PC-9 (cell line): ENCODE results near the gene FASN. TPM values are rescaled to one million over a fixed set of nuclear protein-coding genes. Genes with fewer than 3 reads are reported as not detected.

Source experiments
- BruUV-seq: library from RNA; stranded (reverse); fragments of 400-500 nt; replicated peaks from 2 replicates; lab custom pipeline; 2021; lab: Mats Ljungman, UMichigan
- CTCF ChIA-PET: fragments of 300-600 bp; sonication (Branson Sonifier 250); formaldehyde crosslinking; loops from one replicate; lab custom pipeline; 2022; ENCODE audit warnings: antibody characterized with exemption; lab: Charles Lee
- POLR2A ChIA-PET: fragments of 300-600 bp; sonication (Branson Sonifier 250); formaldehyde crosslinking; loops from one replicate; lab custom pipeline; 2022; ENCODE audit warnings: antibody characterized with exemption; ENCODE audit not compliant: unreplicated experiment; lab: Charles Lee
- DNase-seq, 2 experiments: peaks; one replicate each; pipeline versions ENCODE4 v3.0.0 to v3.0.0-alpha.2; 2015 to 2022; ENCODE audit warnings: mixed read lengths in 1 of 2
- H2AFZ ChIP-seq: fragments of 200-600 bp; sonication (generic); 2 replicates; pipeline ENCODE4 v1.8.1; 2017; ENCODE audit warnings: antibody characterized with exemption
- H3F3A ChIP-seq: fragments of 200-600 bp; sonication (generic); 2 replicates; pipeline ENCODE4 v1.8.1; 2017; ENCODE audit warnings: antibody characterized with exemption, mild to moderate bottlenecking, low read depth; ENCODE audit not compliant: insufficient read depth
- H3K27ac ChIP-seq: fragments of 200-600 bp; sonication (generic); 2 replicates; pipeline ENCODE4 v1.6.1; 2016; ENCODE audit warnings: mixed run types
- H3K27me3 ChIP-seq: fragments of 200-600 bp; sonication (generic); 2 replicates; pipeline ENCODE4 v1.6.1; 2016; ENCODE audit warnings: low read depth, mixed run types; ENCODE audit not compliant: insufficient read depth
- H3K36me3 ChIP-seq: fragments of 200-600 bp; sonication (generic); 2 replicates; pipeline ENCODE4 v1.6.1; 2016; ENCODE audit warnings: low read depth, mixed run types
- H3K4me1 ChIP-seq: fragments of 200-600 bp; sonication (generic); replicated peaks from 2 replicates; pipeline ENCODE4 v1.6.1; 2016; ENCODE audit warnings: mixed run types; ENCODE audit not compliant: insufficient read depth
- H3K4me2 ChIP-seq: fragments of 200-600 bp; sonication (generic); 2 replicates; pipeline ENCODE4 v1.6.1; 2017; ENCODE audit warnings: mixed run types
- H3K4me3 ChIP-seq: fragments of 200-600 bp; sonication (generic); 2 replicates; pipeline ENCODE4 v1.6.1; 2016; ENCODE audit warnings: mixed run types
- H3K79me2 ChIP-seq: fragments of 200-600 bp; sonication (generic); 2 replicates; pipeline ENCODE4 v1.6.1; 2017; ENCODE audit warnings: low read depth, mixed run types
- H3K9me2 ChIP-seq: fragments of 200-600 bp; sonication (generic); 2 replicates; pipeline ENCODE4 v1.8.1; 2017; ENCODE audit warnings: mild to moderate bottlenecking; ENCODE audit not compliant: insufficient read depth
- H3K9me3 ChIP-seq: fragments of 200-600 bp; sonication (generic); 2 replicates; pipeline ENCODE4 v1.8.1; 2016; ENCODE audit warnings: low read depth; ENCODE audit not compliant: insufficient read depth
- H4K20me1 ChIP-seq: fragments of 200-600 bp; sonication (generic); 2 replicates; pipeline ENCODE4 v1.8.1; 2017; ENCODE audit not compliant: insufficient read depth
- CTCF ChIP-seq: fragments of 200-600 bp; sonication (generic); conservative IDR thresholded peaks from 2 replicates; pipeline ENCODE4 v1.6.1; 2017; ENCODE audit warnings: mixed run types, antibody characterized with exemption, mild to moderate bottlenecking, moderate library complexity
- EZH2 ChIP-seq: fragments of 200-600 bp; sonication (generic); IDR thresholded peaks from 2 replicates; pipeline ENCODE4 v1.8.0; 2017; ENCODE audit warnings: antibody characterized with exemption, low read depth
- intact Hi-C: fragments of 100-400 bp; cut with micrococcal nuclease; formaldehyde crosslinking; loops from one replicate; pipeline ENCODE4 v1.10.0; 2022; ENCODE audit not compliant: unreplicated experiment
- total RNA-seq: library from RNA; stranded (reverse); gene quantifications from 2 replicates; pipeline ENCODE4 v1.2.3, GENCODE V29; 2021

FASN gene
- total RNA-seq, 1 experiment from 2014 or later = 658 TPM

GRCh38 chr17:82114447-82114846, 16.4 kb upstream of the FASN start:
- no peaks in the 10 kb centered on the region for H3K27me3 ChIP-seq
- TF ChIP-seq EZH2 (no peak), CTCF (no peak)
- H2AFZ ChIP-seq = no peak overlapping the region
- no peak overlapping the region for H3K27ac ChIP-seq
- DNase-seq = no peak
- no peaks in the 10 kb centered on the region for H4K20me1 ChIP-seq
- ChIA-PET CTCF (no interaction called here), POLR2A (interaction anchor here (0.6 kb wide), 1 partner anchor 460 kb away, joined by 4 read pairs; no protein-coding TSS in a partner anchor)
- no peaks in the 10 kb centered on the region for H3K9me2 ChIP-seq
- H3K4me2 ChIP-seq = no peak overlapping the region
- no TSS peak for BruUV-seq
- no peaks in the 10 kb centered on the region for H3K9me3 ChIP-seq
- peaks cover 9% of the 10 kb centered on the region for H3F3A ChIP-seq
- H3K4me3 ChIP-seq = no peak overlapping the region
- peaks cover 15% of the 10 kb centered on the region for H3K4me1 ChIP-seq
- H3K79me2 ChIP-seq = no peaks in the 10 kb centered on the region
- intact Hi-C loops = no loop called here
- no peaks in the 10 kb centered on the region for H3K36me3 ChIP-seq

- Histone ChIP-seq H3F3A (peaks cover 9% of the 10 kb centered on the region), H3K79me2 (no peaks in the 10 kb centered on the region), H3K4me1 (peaks cover 15% of the 10 kb centered on the region), H4K20me1 (no peaks in the 10 kb centered on the region), H3K9me2 (no peaks in the 10 kb centered on the region), H3K36me3 (no peaks in the 10 kb centered on the region), H3K27me3 (no peaks in the 10 kb centered on the region), H3K27ac (no peak overlapping the region), H3K4me3 (no peak overlapping the region), H3K4me2 (no peak overlapping the region), H2AFZ (no peak overlapping the region), H3K9me3 (no peaks in the 10 kb centered on the region)
- TF ChIP-seq EZH2 = no peak
- no peak for TF ChIP-seq CTCF
- ChIA-PET CTCF (no interaction called here), POLR2A (interaction anchor here (0.6 kb wide), 1 partner anchor 1135 kb away, joined by 4 read pairs; no protein-coding TSS in a partner anchor)
- no peak for DNase-seq
- intact Hi-C loops = no loop called here
- no TSS peak for BruUV-seq
Observed at GRCh38 chr17:82113941-82114340, 15.9 kb upstream of the FASN start.

- no peaks in the 10 kb centered on the region for H3K9me3 ChIP-seq
- no peak overlapping the region for H3K27ac ChIP-seq
- POLR2A ChIA-PET = interaction anchor here (0.6 kb wide), 2 partner anchors 15 to 1135 kb away, joined by 4 to 12 read pairs; partner anchors contain the start of gene FASN
- no TSS peak for BruUV-seq
- DNase-seq = no peak
- H4K20me1 ChIP-seq = no peaks in the 10 kb centered on the region
- no peak overlapping the region for H3K4me3 ChIP-seq
- no peak overlapping the region for H3K4me2 ChIP-seq
- H3K79me2 ChIP-seq = no peaks in the 10 kb centered on the region
- no peak overlapping the region for H2AFZ ChIP-seq
- H3K4me1 ChIP-seq = peaks cover 15% of the 10 kb centered on the region
- CTCF ChIA-PET = no interaction called here
- no peak for TF ChIP-seq EZH2
- no peak for TF ChIP-seq CTCF
- H3K9me2 ChIP-seq = no peaks in the 10 kb centered on the region
- H3F3A ChIP-seq = peaks cover 9% of the 10 kb centered on the region
- intact Hi-C loops = no loop called here
- H3K36me3 ChIP-seq = no peaks in the 10 kb centered on the region
- no peaks in the 10 kb centered on the region for H3K27me3 ChIP-seq
Observed at GRCh38 chr17:82113422-82113821, 15.4 kb upstream of the FASN start.
